MCF 10A (cell line): Measurements from ENCODE around the gene PCIF1. TPM values are rescaled to one million over a fixed set of nuclear protein-coding genes. Genes with fewer than 3 reads are reported as not detected.

Source experiments
- BruUV-seq: library from RNA; stranded (reverse); fragments of 400-500 nt; replicated peaks from 2 replicates; lab custom pipeline; 2021; lab: Mats Ljungman, UMichigan
- CTCF ChIA-PET: fragments of 300-600 bp; sonication (Branson Sonifier 250); formaldehyde crosslinking; extraction: SDS; loops from one replicate; lab custom pipeline; 2021; ENCODE audit warnings: antibody characterized with exemption, inconsistent platforms; lab: Yijun Ruan, JAX
- POLR2A ChIA-PET: fragments of 300-600, 350-650 bp; sonication (Branson Sonifier 250); formaldehyde crosslinking; extraction: SDS; loops from one replicate; lab custom pipeline; 2020; ENCODE audit warnings: antibody characterized with exemption, inconsistent platforms; lab: Yijun Ruan, JAX
- DNase-seq: peaks from one replicate; pipeline ENCODE4 v3.0.0-alpha.2; 2018; ENCODE audit not compliant: unreplicated experiment
- H3K27ac Mint-ChIP-seq: one replicate; pipeline ENCODE4 v1.8.0; 2022; ENCODE audit warnings: mild to moderate bottlenecking, low read depth, mixed read lengths; ENCODE audit not compliant: unreplicated experiment
- H3K27me3 Mint-ChIP-seq: one replicate; pipeline ENCODE4 v1.8.0; 2022; ENCODE audit warnings: mixed read lengths; ENCODE audit not compliant: insufficient read depth, unreplicated experiment
- H3K36me3 Mint-ChIP-seq: one replicate; pipeline ENCODE4 v1.8.0; 2022; ENCODE audit warnings: mild to moderate bottlenecking, moderate library complexity, mixed read lengths; ENCODE audit not compliant: insufficient read depth, unreplicated experiment
- H3K4me1 Mint-ChIP-seq: one replicate; pipeline ENCODE4 v1.8.0; 2022; ENCODE audit warnings: mixed read lengths; ENCODE audit not compliant: insufficient read depth, unreplicated experiment
- H3K4me3 Mint-ChIP-seq: one replicate; pipeline ENCODE4 v1.8.0; 2022; ENCODE audit warnings: mild to moderate bottlenecking, moderate library complexity, mixed read lengths; ENCODE audit not compliant: unreplicated experiment
- H3K9me3 Mint-ChIP-seq: one replicate; pipeline ENCODE4 v1.8.0; 2022; ENCODE audit warnings: mixed read lengths; ENCODE audit not compliant: unreplicated experiment
- intact Hi-C: fragments of 100-400 bp; cut with micrococcal nuclease; formaldehyde crosslinking; loops from 2 replicates; pipeline ENCODE4 v1.14.1; 2022
- total RNA-seq: library from RNA; stranded (reverse); gene quantifications from 2 replicates; pipeline ENCODE4 v1.2.3, GENCODE V29; 2022
- TF ChIP-seq, protein P1 (sequence below): fragments of 200-600 bp; IDR thresholded peaks from one replicate; pipeline ENCODE4 v1.8.0; 2022; ENCODE audit warnings: antibody characterized with exemption, mild to moderate bottlenecking; ENCODE audit not compliant: unreplicated experiment

PCIF1 gene
- total RNA-seq, 1 experiment from 2014 or later: 20.5 TPM

DNA sequence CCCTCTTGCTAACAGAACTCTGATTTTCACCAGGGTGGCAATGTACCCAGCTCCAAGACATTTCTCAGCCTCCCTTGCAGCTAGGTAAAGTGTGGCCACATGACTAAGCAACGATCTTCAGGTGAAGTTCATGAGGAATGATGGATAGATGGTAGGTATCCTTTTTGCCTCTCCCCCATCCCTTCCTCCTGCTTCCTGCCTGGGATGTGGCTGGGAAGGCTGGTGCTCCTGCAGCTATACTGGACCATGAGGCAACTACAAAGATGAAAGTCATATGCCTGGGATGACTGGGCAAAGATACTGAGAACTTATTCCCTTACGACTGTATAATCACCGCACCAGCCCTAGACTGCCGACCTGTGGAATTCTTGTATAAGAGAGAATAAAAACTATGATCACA is 24.1 kb downstream of the PCIF1 start:
- H3K27ac Mint-ChIP-seq: no peak overlapping the region
- DNase-seq: no peak
- no peaks in the 10 kb centered on the region for H3K9me3 Mint-ChIP-seq
- CTCF ChIA-PET: interaction anchor here (0.6 to 6.1 kb wide), 4 partner anchors 11 to 575 kb away, joined by 3 to 76 read pairs (median 7); no protein-coding TSS in a partner anchor
- H3K27me3 Mint-ChIP-seq: no peaks in the 10 kb centered on the region
- POLR2A ChIA-PET: interaction anchor here (0.7 to 3.4 kb wide), 9 partner anchors 10 to 1660 kb away, joined by 3 to 29 read pairs (median 6); partner anchors contain the start of genes CTSA, NEURL2, PCIF1 and SNX21
- no TSS peak for BruUV-seq
- no peaks in the 10 kb centered on the region for H3K4me1 Mint-ChIP-seq
- intact Hi-C loops: no loop called here
- H3K4me3 Mint-ChIP-seq: no peak overlapping the region
- peaks cover 67% of the 10 kb centered on the region for H3K36me3 Mint-ChIP-seq
- TF ChIP-seq, protein P1, sequence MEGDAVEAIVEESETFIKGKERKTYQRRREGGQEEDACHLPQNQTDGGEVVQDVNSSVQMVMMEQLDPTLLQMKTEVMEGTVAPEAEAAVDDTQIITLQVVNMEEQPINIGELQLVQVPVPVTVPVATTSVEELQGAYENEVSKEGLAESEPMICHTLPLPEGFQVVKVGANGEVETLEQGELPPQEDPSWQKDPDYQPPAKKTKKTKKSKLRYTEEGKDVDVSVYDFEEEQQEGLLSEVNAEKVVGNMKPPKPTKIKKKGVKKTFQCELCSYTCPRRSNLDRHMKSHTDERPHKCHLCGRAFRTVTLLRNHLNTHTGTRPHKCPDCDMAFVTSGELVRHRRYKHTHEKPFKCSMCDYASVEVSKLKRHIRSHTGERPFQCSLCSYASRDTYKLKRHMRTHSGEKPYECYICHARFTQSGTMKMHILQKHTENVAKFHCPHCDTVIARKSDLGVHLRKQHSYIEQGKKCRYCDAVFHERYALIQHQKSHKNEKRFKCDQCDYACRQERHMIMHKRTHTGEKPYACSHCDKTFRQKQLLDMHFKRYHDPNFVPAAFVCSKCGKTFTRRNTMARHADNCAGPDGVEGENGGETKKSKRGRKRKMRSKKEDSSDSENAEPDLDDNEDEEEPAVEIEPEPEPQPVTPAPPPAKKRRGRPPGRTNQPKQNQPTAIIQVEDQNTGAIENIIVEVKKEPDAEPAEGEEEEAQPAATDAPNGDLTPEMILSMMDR: no peak

DNA sequence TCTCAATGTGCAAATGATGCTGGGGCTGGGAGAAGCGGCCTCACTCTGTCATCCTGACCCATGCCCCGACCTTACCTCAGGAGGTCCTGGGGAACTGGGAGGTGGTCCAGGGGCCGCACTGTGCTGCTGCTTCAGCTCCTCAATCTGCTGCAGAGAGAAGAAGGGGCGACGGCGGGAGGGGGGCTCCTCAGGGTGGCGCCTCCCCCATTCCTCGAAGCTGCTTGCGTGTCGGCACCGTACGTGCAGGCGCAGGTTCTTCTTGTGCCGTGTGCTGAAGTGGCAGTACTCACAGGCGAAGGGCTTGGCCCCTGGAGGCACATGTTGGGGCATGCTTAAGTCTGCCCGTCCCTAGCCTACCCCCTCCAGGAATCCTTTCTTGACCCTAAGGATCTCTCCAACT is 24.6 kb downstream of the PCIF1 start:
- no peaks in the 10 kb centered on the region for H3K9me3 Mint-ChIP-seq
- no peak overlapping the region for H3K27ac Mint-ChIP-seq
- no TSS peak for BruUV-seq
- ChIA-PET POLR2A (interaction anchor here (0.7 to 3.4 kb wide), 8 partner anchors 9 to 125 kb away, joined by 3 to 29 read pairs (median 4); partner anchors contain the start of genes CTSA, NEURL2, SNX21 and ZNF335), CTCF (interaction anchor here (2.0 to 6.1 kb wide), 2 partner anchors 10 to 160 kb away, joined by 10 to 76 read pairs; no protein-coding TSS in a partner anchor)
- intact Hi-C loops: no loop called here
- TF ChIP-seq, protein P1: no peak
- no peaks in the 10 kb centered on the region for H3K4me1 Mint-ChIP-seq
- DNase-seq: no peak
- no peak overlapping the region for H3K4me3 Mint-ChIP-seq
- no peaks in the 10 kb centered on the region for H3K27me3 Mint-ChIP-seq
- peaks cover 68% of the 10 kb centered on the region for H3K36me3 Mint-ChIP-seq

- no peaks in the 10 kb centered on the region for H3K4me1 Mint-ChIP-seq
- TF ChIP-seq, protein P1: no peak
- ChIA-PET POLR2A (interaction anchor here (1.1 to 4.8 kb wide), 4 partner anchors 7 to 26 kb away, joined by 3 to 29 read pairs (median 12); partner anchors contain the start of genes PCIF1 and ZNF335), CTCF (interaction anchor here (0.5 to 6.5 kb wide), 6 partner anchors 9 to 185 kb away, joined by 3 to 76 read pairs (median 7); partner anchors contain the start of genes CTSA and NEURL2)
- no peaks in the 10 kb centered on the region for H3K9me3 Mint-ChIP-seq
- H3K27ac Mint-ChIP-seq: no peak overlapping the region
- H3K36me3 Mint-ChIP-seq: peaks cover 75% of the 10 kb centered on the region
- intact Hi-C loops: no loop called here
- no peaks in the 10 kb centered on the region for H3K27me3 Mint-ChIP-seq
- H3K4me3 Mint-ChIP-seq: no peak overlapping the region
- no TSS peak for BruUV-seq
- DNase-seq: no peak
Observed at GRCh38 chr20:45959956-45960630, 25.6 kb downstream of the PCIF1 start.
